ENCODE results near the gene SERTAD2. TPM values are rescaled to one million over a fixed set of nuclear protein-coding genes. Genes with fewer than 3 reads are reported as not detected.

SERTAD2 gene
- total RNA-seq, 2 donors from 2014 or later: 15.8 to 22.2 TPM

GRCh38 chr2:64659252-64659651 is 5.5 kb upstream of the SERTAD2 start:
- no peak for DNase-seq (ENCODE audit: low spot score)
- Histone ChIP-seq H3K27me3 (no peaks in the 10 kb centered on the region), H3K4me3 (no peak overlapping the region), H3K27ac (no peak overlapping the region), H3K36me3 (no peaks in the 10 kb centered on the region), H3K9me3 (no peaks in the 10 kb centered on the region), H3K4me1 (peaks cover 0 to 15% of the 10 kb centered on the region in 2 donors)
- TF ChIP-seq CTCF (IDR thresholded peaks at IDR 0.05): no peak

- Histone ChIP-seq H3K27me3 (no peaks in the 10 kb centered on the region), H3K4me3 (no peak overlapping the region), H3K4me1 (peaks cover 0 to 15% of the 10 kb centered on the region in 2 donors), H3K9me3 (no peaks in the 10 kb centered on the region), H3K27ac (no peak overlapping the region), H3K36me3 (no peaks in the 10 kb centered on the region)
- DNase-seq (ENCODE audit: low spot score): no peak
- no peak for TF ChIP-seq CTCF (IDR thresholded peaks at IDR 0.05)
These were observed 4.6 kb upstream of the SERTAD2 start for GRCh38 chr2:64658269-64658668.

- H3K27ac ChIP-seq: no peak overlapping the region
These were observed 3.7 kb upstream of the SERTAD2 start for GRCh38 chr2:64657411-64657810.

GRCh38 chr2:64656379-64656778 is 2.7 kb upstream of the SERTAD2 start:
- Histone ChIP-seq H3K4me3 (no peak overlapping the region), H3K4me1 (peaks cover 0 to 28% of the 10 kb centered on the region in 2 donors), H3K27ac (no peak overlapping the region), H3K27me3 (no peaks in the 10 kb centered on the region), H3K9me3 (no peaks in the 10 kb centered on the region), H3K36me3 (no peaks in the 10 kb centered on the region)
- no peak for TF ChIP-seq CTCF (IDR thresholded peaks at IDR 0.05)
- DNase-seq (ENCODE audit: low spot score): no peak

More at GRCh38 chr2:64657411-64657810, 3.7 kb upstream of the SERTAD2 start:
- Histone ChIP-seq H3K4me1 (peaks cover 0 to 17% of the 10 kb centered on the region in 2 donors), H3K9me3 (no peaks in the 10 kb centered on the region), H3K36me3 (no peaks in the 10 kb centered on the region), H3K4me3 (no peak overlapping the region), H3K27me3 (no peaks in the 10 kb centered on the region)
- no peak for DNase-seq (ENCODE audit: low spot score)
- TF ChIP-seq CTCF (IDR thresholded peaks at IDR 0.05): no peak

- Histone ChIP-seq H3K27me3 (no peaks in the 10 kb centered on the region), H3K27ac (peak overlapping the region in 1 of 2 donors; percentile 95), H3K9me3 (no peaks in the 10 kb centered on the region), H3K36me3 (no peaks in the 10 kb centered on the region), H3K4me3 (no peak overlapping the region), H3K4me1 (peaks cover 0 to 33% of the 10 kb centered on the region in 2 donors)
- no peak for DNase-seq (ENCODE audit: low spot score)
- no peak for TF ChIP-seq CTCF (IDR thresholded peaks at IDR 0.05)
These were observed 2.2 kb upstream of the SERTAD2 start for GRCh38 chr2:64655873-64656272.

- peak in 1 of 2 donors; percentile 31 for TF ChIP-seq CTCF (IDR thresholded peaks at IDR 0.05)
- Histone ChIP-seq H3K4me3 (peak overlapping the region; percentile 58 to 87), H3K9me3 (no peaks in the 10 kb centered on the region), H3K27me3 (no peaks in the 10 kb centered on the region), H3K4me1 (peaks cover 0 to 40% of the 10 kb centered on the region in 2 donors), H3K36me3 (no peaks in the 10 kb centered on the region), H3K27ac (peak overlapping the region; percentile 95 to 100)
- no peak for DNase-seq (ENCODE audit: low spot score)
These were observed 1.4 kb upstream of the SERTAD2 start for GRCh38 chr2:64655018-64655664.

Measured in right atrium auricular region (tissue), 2 donors.